ENCODE results near the gene GATM. TPM values are rescaled to one million over a fixed set of nuclear protein-coding genes. Genes with fewer than 3 reads are reported as not detected.

The GATM gene
- total RNA-seq, 5 donors from 2014 or later (not counting 1 experiment from before 2014, with no cell fraction given): 0.49 to 5.5 (median 2.0) TPM

GRCh38 chr15:45328663-45329062 is 49.7 kb downstream of the GATM start:
- no peaks in the 10 kb centered on the region for H3K9me3 Mint-ChIP-seq
- ATAC-seq (replicated peaks in 1 of 4) (no peak), DNase-seq (no peak)
- Histone ChIP-seq H3K27me3 (replicated peaks in 1 of 2; ENCODE audit: control insufficient read depth in 2 of 2, extremely low read depth in 1 of 2, insufficient read depth in 2 of 2, low read length in 1 of 2) (peaks cover 0 to 8% of the 10 kb centered on the region in 2 experiments), H3K4me1 (ENCODE audit: control insufficient read depth in 1 of 2, extremely low read depth in 1 of 2, insufficient read depth in 2 of 2, low read length in 2 of 2) (no peaks in the 10 kb centered on the region), H3K27ac (ENCODE audit: low read length) (no peak overlapping the region), H3K4me3 (ENCODE audit: control insufficient read depth in 1 of 2, extremely low read depth in 1 of 2, low read length in 1 of 2) (no peak overlapping the region), H3K9me3 (no peaks in the 10 kb centered on the region), H3K36me3 (ENCODE audit: control insufficient read depth in 2 of 2, extremely low read depth in 1 of 2, insufficient read depth in 1 of 2, low read length in 1 of 2) (no peaks in the 10 kb centered on the region)
- peaks cover 22 to 47% of the 10 kb centered on the region in 2 donors for H3K27me3 Mint-ChIP-seq
- no peaks in the 10 kb centered on the region for H3K36me3 Mint-ChIP-seq
- WGBS (ENCODE audit: insufficient coverage): no CpG with 5 or more reads among the region's 2 CpGs
- no peak overlapping the region for H3K4me3 Mint-ChIP-seq
- ChIA-PET POLR2A (no interaction called here), CTCF (no interaction called here)
- H3K27ac Mint-ChIP-seq: no peak overlapping the region
- H3K4me1 Mint-ChIP-seq: peaks cover 0 to 1% (median 0%) of the 10 kb centered on the region in 3 donors

DNA sequence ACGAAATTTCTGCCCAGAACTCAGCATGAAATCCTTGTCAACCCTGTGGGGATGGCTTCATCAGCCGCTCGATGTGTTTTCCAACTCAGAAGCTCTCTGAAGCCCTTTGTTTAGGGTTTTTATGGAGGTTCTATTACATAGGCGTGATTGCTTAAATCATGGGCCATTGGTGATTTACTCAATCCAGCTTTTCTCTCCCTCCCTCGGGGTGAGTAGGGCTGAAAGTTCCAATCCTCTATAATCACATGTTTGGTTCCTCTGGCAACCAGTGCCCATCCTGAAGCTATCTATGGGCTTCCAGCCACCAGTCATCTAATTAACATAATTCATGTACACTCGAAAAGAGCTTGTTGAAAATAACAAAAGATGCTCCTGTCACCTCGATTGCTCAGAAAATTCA is 51.6 kb downstream of the GATM start:
- Histone ChIP-seq H3K9me3 (no peaks in the 10 kb centered on the region), H3K27me3 (replicated peaks in 1 of 2; ENCODE audit: control insufficient read depth in 2 of 2, extremely low read depth in 1 of 2, insufficient read depth in 2 of 2, low read length in 1 of 2) (peaks cover 0 to 6% of the 10 kb centered on the region in 2 experiments), H3K36me3 (ENCODE audit: control insufficient read depth in 2 of 2, extremely low read depth in 1 of 2, insufficient read depth in 1 of 2, low read length in 1 of 2) (no peaks in the 10 kb centered on the region), H3K4me1 (ENCODE audit: control insufficient read depth in 1 of 2, extremely low read depth in 1 of 2, insufficient read depth in 2 of 2, low read length in 2 of 2) (no peaks in the 10 kb centered on the region), H3K4me3 (ENCODE audit: control insufficient read depth in 1 of 2, extremely low read depth in 1 of 2, low read length in 1 of 2) (no peak overlapping the region), H3K27ac (ENCODE audit: low read length) (no peak overlapping the region)
- peaks cover 21 to 41% of the 10 kb centered on the region in 2 donors for H3K27me3 Mint-ChIP-seq
- CTCF ChIA-PET: interaction anchor here in 1 of 2 donors (0.7 kb wide), 1 partner anchor 60 kb away, joined by 4 read pairs; no protein-coding TSS in a partner anchor
- DNase-seq: no peak
- H3K9me3 Mint-ChIP-seq: no peaks in the 10 kb centered on the region
- POLR2A ChIA-PET: no interaction called here
- no peaks in the 10 kb centered on the region for H3K4me1 Mint-ChIP-seq
- H3K36me3 Mint-ChIP-seq: no peaks in the 10 kb centered on the region
- H3K4me3 Mint-ChIP-seq: no peak overlapping the region
- H3K27ac Mint-ChIP-seq: no peak overlapping the region
- ATAC-seq (replicated peaks in 1 of 4): no peak
- 53% methylated on average over 4 of the region's 7 CpGs for WGBS (ENCODE audit: insufficient coverage)

- Mint-ChIP-seq H3K27me3 (peaks cover 18 to 37% of the 10 kb centered on the region in 2 donors), H3K36me3 (no peaks in the 10 kb centered on the region), H3K4me3 (no peak overlapping the region), H3K9me3 (no peaks in the 10 kb centered on the region), H3K27ac (no peak overlapping the region), H3K4me1 (no peaks in the 10 kb centered on the region)
- Histone ChIP-seq H3K4me3 (ENCODE audit: control insufficient read depth in 1 of 2, extremely low read depth in 1 of 2, low read length in 1 of 2) (no peak overlapping the region), H3K27me3 (replicated peaks in 1 of 2; ENCODE audit: control insufficient read depth in 2 of 2, extremely low read depth in 1 of 2, insufficient read depth in 2 of 2, low read length in 1 of 2) (peaks cover 0 to 3% of the 10 kb centered on the region in 2 experiments), H3K9me3 (no peaks in the 10 kb centered on the region), H3K36me3 (ENCODE audit: control insufficient read depth in 2 of 2, extremely low read depth in 1 of 2, insufficient read depth in 1 of 2, low read length in 1 of 2) (no peaks in the 10 kb centered on the region), H3K27ac (ENCODE audit: low read length) (no peak overlapping the region), H3K4me1 (ENCODE audit: control insufficient read depth in 1 of 2, extremely low read depth in 1 of 2, insufficient read depth in 2 of 2, low read length in 2 of 2) (no peaks in the 10 kb centered on the region)
- WGBS (ENCODE audit: insufficient coverage): 83% methylated on average over 2 of the region's 5 CpGs
- CTCF ChIA-PET: no interaction called here
- DNase-seq (no peak), ATAC-seq (replicated peaks in 1 of 4) (no peak)
- POLR2A ChIA-PET: no interaction called here
Measured at GRCh38 chr15:45326280-45326679, 52.1 kb downstream of the GATM start.

GRCh38 chr15:45320581-45321205 is 57.7 kb downstream of the GATM start:
- POLR2A ChIA-PET: no interaction called here

GRCh38 chr15:45319472-45320214 is 58.7 kb downstream of the GATM start:
- no peak for ATAC-seq (replicated peaks in 1 of 4)
- no peaks in the 10 kb centered on the region for H3K36me3 ChIP-seq (ENCODE audit: control insufficient read depth in 2 of 2, extremely low read depth in 1 of 2, insufficient read depth in 1 of 2, low read length in 1 of 2)
- WGBS (ENCODE audit: insufficient coverage): 100% methylated on average over 1 of the region's 7 CpGs
- H3K4me1 Mint-ChIP-seq: no peaks in the 10 kb centered on the region
- H3K4me3 ChIP-seq (ENCODE audit: control insufficient read depth in 1 of 2, extremely low read depth in 1 of 2, low read length in 1 of 2): no peak overlapping the region
- H3K27me3 ChIP-seq (replicated peaks in 1 of 2; ENCODE audit: control insufficient read depth in 2 of 2, extremely low read depth in 1 of 2, insufficient read depth in 2 of 2, low read length in 1 of 2): peaks cover 0 to 12% of the 10 kb centered on the region in 2 experiments
- H3K4me1 ChIP-seq (ENCODE audit: control insufficient read depth in 1 of 2, extremely low read depth in 1 of 2, insufficient read depth in 2 of 2, low read length in 2 of 2): no peaks in the 10 kb centered on the region
- no peak overlapping the region for H3K27ac ChIP-seq (ENCODE audit: low read length)
- H3K27ac Mint-ChIP-seq: no peak overlapping the region
- H3K4me3 Mint-ChIP-seq: no peak overlapping the region
- H3K36me3 Mint-ChIP-seq: no peaks in the 10 kb centered on the region
- CTCF ChIA-PET: no interaction called here
- H3K9me3 ChIP-seq: no peaks in the 10 kb centered on the region
- POLR2A ChIA-PET: no interaction called here
- no peaks in the 10 kb centered on the region for H3K9me3 Mint-ChIP-seq
- no peak for DNase-seq
- H3K27me3 Mint-ChIP-seq: peaks cover 20 to 34% of the 10 kb centered on the region in 2 donors

More at GRCh38 chr15:45320581-45321205, 57.7 kb downstream of the GATM start:
- no peak overlapping the region for H3K27ac Mint-ChIP-seq
- 67% methylated on average over 2 of the region's 3 CpGs for WGBS (ENCODE audit: insufficient coverage)
- H3K4me1 ChIP-seq (ENCODE audit: control insufficient read depth in 1 of 2, extremely low read depth in 1 of 2, insufficient read depth in 2 of 2, low read length in 2 of 2): no peaks in the 10 kb centered on the region
- DNase-seq (no peak), ATAC-seq (replicated peaks in 1 of 4) (no peak)
- H3K27me3 ChIP-seq (replicated peaks in 1 of 2; ENCODE audit: control insufficient read depth in 2 of 2, extremely low read depth in 1 of 2, insufficient read depth in 2 of 2, low read length in 1 of 2): peaks cover 0 to 6% of the 10 kb centered on the region in 2 experiments
- peaks cover 17 to 28% of the 10 kb centered on the region in 2 donors for H3K27me3 Mint-ChIP-seq
- no peaks in the 10 kb centered on the region for H3K36me3 Mint-ChIP-seq
- H3K9me3 Mint-ChIP-seq: no peaks in the 10 kb centered on the region
- no peaks in the 10 kb centered on the region for H3K36me3 ChIP-seq (ENCODE audit: control insufficient read depth in 2 of 2, extremely low read depth in 1 of 2, insufficient read depth in 1 of 2, low read length in 1 of 2)
- H3K9me3 ChIP-seq: no peaks in the 10 kb centered on the region
- H3K4me3 Mint-ChIP-seq: no peak overlapping the region
- CTCF ChIA-PET: no interaction called here
- H3K4me3 ChIP-seq (ENCODE audit: control insufficient read depth in 1 of 2, extremely low read depth in 1 of 2, low read length in 1 of 2): no peak overlapping the region
- no peak overlapping the region for H3K27ac ChIP-seq (ENCODE audit: low read length)
- no peaks in the 10 kb centered on the region for H3K4me1 Mint-ChIP-seq

- ATAC-seq (replicated peaks in 1 of 4): no peak
- Histone ChIP-seq H3K4me3 (ENCODE audit: control insufficient read depth in 1 of 2, extremely low read depth in 1 of 2, low read length in 1 of 2) (no peak overlapping the region), H3K27ac (ENCODE audit: low read length) (no peak overlapping the region), H3K27me3 (replicated peaks in 1 of 2; ENCODE audit: control insufficient read depth in 2 of 2, extremely low read depth in 1 of 2, insufficient read depth in 2 of 2, low read length in 1 of 2) (peaks cover 0 to 13% of the 10 kb centered on the region in 2 experiments), H3K36me3 (ENCODE audit: control insufficient read depth in 2 of 2, extremely low read depth in 1 of 2, insufficient read depth in 1 of 2, low read length in 1 of 2) (no peaks in the 10 kb centered on the region), H3K9me3 (no peaks in the 10 kb centered on the region), H3K4me1 (ENCODE audit: control insufficient read depth in 1 of 2, extremely low read depth in 1 of 2, insufficient read depth in 2 of 2, low read length in 2 of 2) (no peaks in the 10 kb centered on the region)
- peak in 1 of 35 experiments; percentile 0 for DNase-seq
- Mint-ChIP-seq H3K9me3 (no peaks in the 10 kb centered on the region), H3K4me3 (no peak overlapping the region), H3K4me1 (no peaks in the 10 kb centered on the region), H3K27me3 (peaks cover 27 to 31% of the 10 kb centered on the region in 2 donors), H3K36me3 (no peaks in the 10 kb centered on the region), H3K27ac (no peak overlapping the region)
- 86% methylated on average over 12 of the region's 13 CpGs for WGBS (ENCODE audit: insufficient coverage)
- CTCF ChIA-PET: no interaction called here
- POLR2A ChIA-PET: no interaction called here
Measured at GRCh38 chr15:45314960-45315359, 63.4 kb downstream of the GATM start.

Measured in T-cell (primary cell).